ENCODE measurements around the gene ZNF365.
"Not testable (repeated sequence)": the region's sequence is repeated elsewhere in the genome, so short reads cannot be mapped to it uniquely, and the experiment has no call there.

ZNF365 gene, protein sequence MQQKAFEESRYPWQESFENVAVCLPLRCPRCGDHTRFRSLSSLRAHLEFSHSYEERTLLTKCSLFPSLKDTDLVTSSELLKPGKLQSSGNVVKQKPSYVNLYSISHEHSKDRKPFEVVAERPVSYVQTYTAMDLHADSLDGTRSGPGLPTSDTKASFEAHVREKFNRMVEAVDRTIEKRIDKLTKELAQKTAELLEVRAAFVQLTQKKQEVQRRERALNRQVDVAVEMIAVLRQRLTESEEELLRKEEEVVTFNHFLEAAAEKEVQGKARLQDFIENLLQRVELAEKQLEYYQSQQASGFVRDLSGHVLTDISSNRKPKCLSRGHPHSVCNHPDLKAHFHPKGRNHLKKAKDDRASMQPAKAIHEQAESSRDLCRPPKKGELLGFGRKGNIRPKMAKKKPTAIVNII

DNA sequence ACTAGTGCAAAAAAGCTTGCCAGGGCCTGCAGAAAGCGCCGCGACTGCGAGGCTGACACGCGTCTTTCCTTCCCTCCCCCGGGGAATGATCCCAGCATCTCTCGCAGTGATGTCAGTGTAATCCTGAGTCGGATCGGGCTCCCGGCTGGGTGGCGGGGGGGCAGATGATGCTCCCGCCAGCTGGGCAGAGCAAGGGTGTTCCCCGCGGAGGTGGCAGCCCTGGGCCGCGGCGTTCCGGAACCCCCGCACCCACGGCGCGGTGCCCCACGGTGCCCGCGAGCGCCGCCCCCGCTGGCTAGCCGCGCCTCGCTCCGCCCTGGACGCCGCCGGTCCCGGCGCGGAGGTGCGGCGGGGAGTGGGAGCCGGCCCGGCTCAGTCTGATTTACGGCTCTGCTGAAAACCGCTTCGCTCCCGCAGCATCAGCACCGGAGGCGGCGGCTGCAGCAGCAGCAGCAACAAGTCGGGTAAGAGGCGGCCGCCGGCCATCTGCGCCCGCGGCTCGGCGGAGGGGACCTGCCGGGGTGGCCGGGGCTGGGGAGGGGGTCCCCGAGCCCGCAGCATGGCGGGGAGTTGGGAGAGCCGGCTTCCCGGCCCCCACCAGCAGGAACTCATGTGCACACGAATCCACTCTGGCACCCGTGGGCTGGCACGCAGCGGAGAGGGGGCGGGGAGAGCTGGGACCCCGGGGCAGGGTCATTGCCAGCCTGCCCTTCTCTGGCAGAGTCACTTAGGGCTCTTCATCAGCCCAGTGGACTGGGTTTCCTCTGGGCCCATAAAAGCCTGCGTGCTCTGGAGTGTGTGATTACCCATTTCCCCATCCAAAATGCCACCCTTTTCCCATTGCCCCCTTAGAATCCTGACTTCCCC lies at the start of gene ZNF365:
Gene ZNF365 (plus strand): TSS at position 375 of the 867 bp plus-strand sequence. CDS start 1,825 bp downstream, outside the sequence.
- peak; percentile 39 to 40 for DNase-seq (ENCODE audit: low read depth in 2 of 2)

GRCh38 chr10:62326176-62326575 lies 48.0 kb upstream of the ZNF365 start:
- DNase-seq (ENCODE audit: low read depth in 2 of 2): no peak

GRCh38 chr10:62327885-62328284 lies 46.3 kb upstream of the ZNF365 start:
- no peak for DNase-seq (ENCODE audit: low read depth in 2 of 2)

GRCh38 chr10:62330213-62330612 lies 44.0 kb upstream of the ZNF365 start:
- no peak for DNase-seq (ENCODE audit: low read depth in 2 of 2)

- no peak for DNase-seq (ENCODE audit: low read depth in 2 of 2)
These were observed 41.8 kb upstream of the ZNF365 start for GRCh38 chr10:62332406-62332805.

GRCh38 chr10:62333135-62333889 lies 40.9 kb upstream of the ZNF365 start:
- DNase-seq (ENCODE audit: low read depth in 2 of 2): no peak

DNA sequence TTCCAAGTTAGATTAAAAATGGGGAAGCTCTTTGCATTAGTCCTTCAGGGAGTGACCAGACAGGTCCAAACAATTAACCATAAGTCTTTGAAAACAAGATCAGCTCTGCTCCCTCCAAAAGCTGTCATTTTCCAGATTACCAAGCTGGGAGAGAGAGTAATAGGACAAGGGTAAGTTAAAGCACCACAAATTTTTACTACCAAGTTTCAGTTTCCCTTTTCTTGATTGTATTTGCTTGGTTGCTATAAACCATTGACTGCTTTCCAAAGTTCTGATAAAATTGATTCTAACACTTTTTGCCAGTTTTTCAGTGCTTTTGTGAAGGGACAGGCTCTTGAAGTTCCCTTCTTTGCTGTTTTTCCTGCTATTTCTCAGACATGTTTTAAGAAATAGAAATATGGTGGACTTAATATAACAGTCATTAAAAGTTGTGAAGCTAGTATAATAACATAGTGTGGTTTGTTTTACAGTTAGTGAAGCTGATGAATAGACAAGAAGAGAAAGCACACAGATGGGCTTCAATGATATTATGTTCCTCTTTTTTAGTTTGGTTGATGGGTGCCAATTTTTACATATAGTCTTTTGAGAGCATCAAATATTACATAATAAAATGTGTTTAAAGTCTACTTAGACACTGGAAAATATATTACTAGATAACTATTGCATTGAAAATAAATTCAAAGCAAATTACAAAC lies 40.0 kb upstream of the ZNF365 start:
- no peak for DNase-seq (ENCODE audit: low read depth in 2 of 2)

GRCh38 chr10:62335326-62335725 lies 38.8 kb upstream of the ZNF365 start:
- no peak for DNase-seq (ENCODE audit: low read depth in 2 of 2)

- no peak for DNase-seq (ENCODE audit: low read depth in 2 of 2)
These were observed 37.8 kb upstream of the ZNF365 start for GRCh38 chr10:62336404-62336803.

GRCh38 chr10:62341419-62341818 lies 32.8 kb upstream of the ZNF365 start:
- no peak for DNase-seq (ENCODE audit: low read depth in 2 of 2)

GRCh38 chr10:62343000-62343399 lies 31.2 kb upstream of the ZNF365 start:
- DNase-seq (ENCODE audit: low read depth in 2 of 2): no peak

- DNase-seq (ENCODE audit: low read depth in 2 of 2): no peak
These were observed 26.1 kb upstream of the ZNF365 start for GRCh38 chr10:62348029-62348428.

DNA sequence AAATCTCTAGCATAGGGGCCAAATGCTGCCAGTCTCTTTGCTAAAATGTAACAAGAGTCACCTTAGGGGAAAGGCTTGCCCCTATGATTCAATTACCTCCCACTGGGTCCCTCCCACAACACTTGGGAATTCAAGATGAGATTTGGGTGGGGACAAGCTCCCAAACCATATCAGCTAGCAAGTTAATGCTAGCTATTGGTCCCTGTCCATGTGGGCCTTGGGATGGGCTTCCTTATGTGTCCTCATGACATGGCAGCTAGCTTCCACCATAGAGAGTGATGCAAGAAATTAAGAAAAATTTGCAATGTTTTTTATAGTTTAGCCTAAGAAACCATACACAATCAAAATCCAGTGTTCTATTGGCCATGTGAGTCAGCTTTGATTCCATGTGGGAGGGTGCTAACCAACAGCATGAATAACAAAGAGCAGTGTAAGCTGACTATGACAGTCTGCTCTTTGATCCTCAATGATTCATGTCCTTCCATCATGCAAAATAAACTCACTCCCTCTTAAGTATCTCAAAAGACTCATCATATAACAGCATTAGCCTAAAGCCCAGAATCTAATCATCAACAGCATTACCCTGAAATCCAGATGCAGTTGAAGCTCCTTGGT lies 21.7 kb upstream of the ZNF365 start:
- DNase-seq (ENCODE audit: low read depth in 2 of 2): peak in 1 of 2 donors; percentile 26

DNA sequence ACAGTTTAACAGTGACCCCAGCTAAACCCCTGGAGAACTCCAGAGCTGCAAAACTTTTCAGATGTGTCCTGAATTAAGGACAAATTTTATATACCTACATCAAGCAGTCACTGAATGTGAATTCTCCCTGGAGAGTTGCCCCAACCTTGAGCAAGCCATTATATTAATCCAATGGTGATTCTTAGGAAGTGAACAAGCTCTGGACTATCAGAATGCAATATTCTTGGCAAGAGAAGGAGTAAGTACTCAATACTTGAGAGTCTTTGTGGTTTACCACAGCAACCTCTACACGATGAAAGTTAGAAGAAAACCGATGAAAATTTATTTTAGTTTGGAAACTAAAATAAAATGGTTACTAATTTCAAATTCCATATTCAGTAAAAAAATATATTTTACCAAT lies 19.3 kb upstream of the ZNF365 start:
- DNase-seq (ENCODE audit: low read depth in 2 of 2): no peak

GRCh38 chr10:62356447-62356846 lies 17.7 kb upstream of the ZNF365 start:
- DNase-seq (ENCODE audit: low read depth in 2 of 2): no peak

DNA sequence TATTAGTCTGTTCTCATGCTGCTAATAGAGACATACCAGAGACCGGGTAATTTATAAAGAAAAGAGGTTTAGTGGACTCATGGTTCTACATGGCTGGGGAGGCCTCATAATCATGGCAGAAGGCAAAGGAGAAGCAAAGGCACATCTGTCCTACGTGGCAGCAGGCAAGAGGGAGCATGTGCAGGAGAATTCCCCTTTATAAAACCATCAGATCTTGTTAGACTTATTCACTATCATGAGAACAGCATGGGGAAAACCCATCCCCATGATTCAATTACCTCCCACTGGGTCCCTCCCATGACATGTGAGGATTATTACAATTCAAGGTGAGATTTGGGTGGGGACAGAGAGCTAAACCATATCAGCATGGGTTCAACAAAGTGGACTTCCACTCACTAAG lies 16.0 kb upstream of the ZNF365 start:
- not testable (repeated sequence) for DNase-seq (ENCODE audit: low read depth in 2 of 2)

- no peak for DNase-seq (ENCODE audit: low read depth in 2 of 2)
These were observed 552 bp upstream of the ZNF365 start for GRCh38 chr10:62373639-62373994.

DNA sequence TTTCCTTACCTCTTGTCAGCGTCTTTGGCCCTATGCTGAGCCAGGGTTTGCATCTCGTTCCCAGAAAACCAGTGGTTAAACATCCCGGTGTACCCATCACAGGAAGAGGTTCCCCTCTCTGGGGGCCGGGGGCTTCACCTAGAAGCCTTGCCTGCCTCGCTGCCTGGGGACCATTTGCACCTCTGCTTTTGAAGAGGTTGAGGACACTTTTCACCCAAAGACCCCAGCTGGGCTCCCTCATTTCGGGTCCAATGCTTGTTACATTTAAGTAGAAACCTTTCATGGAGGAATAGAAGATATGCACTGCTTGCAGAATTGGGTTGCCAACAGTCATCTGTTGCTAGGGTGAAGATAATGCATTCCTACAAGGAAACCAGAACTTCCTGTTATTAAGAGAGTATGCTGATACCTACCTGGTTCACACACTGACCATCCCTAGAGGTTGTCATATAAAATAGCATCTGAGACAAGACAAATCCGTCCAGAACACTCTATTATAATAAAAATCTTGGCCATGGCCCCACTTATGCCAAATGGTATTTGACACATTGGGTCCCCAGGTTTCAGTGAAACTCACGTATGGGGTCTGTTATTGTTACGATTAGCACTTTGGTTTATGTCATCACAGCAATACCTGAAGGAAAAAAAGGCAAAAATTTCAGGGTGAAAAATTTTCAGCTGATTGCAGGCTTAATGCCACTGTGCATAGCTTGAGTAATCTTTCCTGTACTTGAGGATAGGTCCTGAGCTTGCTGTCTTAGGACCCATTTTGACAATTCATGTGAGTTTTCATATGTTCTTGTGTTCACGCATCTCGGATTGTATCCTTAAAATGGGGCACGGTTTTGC lies 917 bp downstream of the ZNF365 start:
- DNase-seq (ENCODE audit: low read depth in 2 of 2): no peak

DNA sequence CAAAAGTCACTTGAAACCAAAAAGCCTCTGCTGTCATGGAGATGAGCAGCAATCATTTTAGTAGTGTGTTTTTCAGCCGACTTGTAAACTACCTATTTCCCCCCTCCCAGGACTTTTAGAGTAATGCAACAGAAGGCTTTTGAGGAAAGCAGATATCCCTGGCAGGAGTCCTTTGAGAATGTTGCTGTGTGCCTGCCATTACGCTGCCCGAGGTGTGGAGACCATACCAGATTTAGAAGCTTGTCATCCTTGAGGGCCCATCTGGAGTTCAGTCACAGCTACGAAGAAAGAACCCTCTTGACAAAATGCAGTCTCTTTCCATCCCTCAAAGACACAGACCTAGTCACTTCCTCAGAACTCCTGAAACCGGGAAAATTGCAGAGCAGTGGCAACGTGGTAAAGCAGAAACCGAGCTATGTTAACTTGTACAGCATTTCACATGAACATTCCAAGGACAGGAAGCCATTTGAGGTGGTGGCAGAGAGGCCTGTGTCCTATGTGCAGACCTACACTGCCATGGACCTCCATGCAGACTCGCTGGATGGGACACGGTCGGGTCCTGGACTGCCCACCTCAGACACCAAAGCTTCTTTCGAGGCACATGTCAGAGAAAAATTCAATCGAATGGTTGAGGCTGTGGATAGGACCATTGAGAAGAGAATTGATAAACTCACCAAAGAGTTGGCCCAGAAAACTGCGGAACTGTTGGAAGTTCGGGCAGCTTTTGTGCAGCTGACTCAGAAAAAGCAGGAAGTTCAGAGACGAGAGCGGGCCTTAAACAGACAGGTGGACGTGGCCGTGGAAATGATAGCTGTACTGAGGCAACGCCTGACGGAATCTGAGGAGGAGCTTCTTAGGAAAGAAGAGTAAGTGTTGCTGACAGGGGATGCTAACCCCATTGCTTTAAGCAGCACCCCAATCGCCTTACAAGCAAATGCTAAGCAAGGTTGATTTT lies 2.2 kb downstream of the ZNF365 start:
- no peak for DNase-seq (ENCODE audit: low read depth in 2 of 2)

All from stimulated activated CD4-positive, alpha-beta T cell treated with anti-CD3 and anti-CD28 coated beads, Interleukin-4, amount 100 ng/mL, for 48 hours (primary cell).